ENCODE data around the gene INPP4A. TPM values are rescaled to one million over a fixed set of nuclear protein-coding genes. Genes with fewer than 3 reads are reported as not detected.

The INPP4A gene
- total and polyA plus RNA-seq, 2 donors (not counting 3 experiments of a cell fraction or from before 2014, with no cell fraction given): 14.9 to 28.8 TPM

DNA sequence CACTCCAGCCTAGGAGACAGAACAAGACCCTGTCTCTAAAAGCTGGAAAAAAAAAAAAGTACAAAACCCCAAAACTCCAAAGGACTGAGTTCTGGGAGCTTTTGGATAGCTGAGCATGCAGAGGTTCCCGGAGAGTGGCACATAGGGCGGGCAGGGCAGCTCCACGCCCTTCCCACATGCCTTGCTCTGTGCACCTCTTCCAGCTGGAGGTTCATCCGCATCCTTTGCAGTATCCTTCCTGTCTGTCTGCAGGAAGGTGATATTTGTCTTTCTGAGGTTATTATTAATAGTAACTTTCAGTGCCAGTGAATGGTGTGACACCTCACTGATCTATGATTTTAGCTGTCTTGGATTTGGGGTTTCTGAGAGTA is 70.2 kb downstream of the INPP4A start:
- intact Hi-C loops (cut with micrococcal nuclease) (no loop called here), dilution Hi-C loops (cut with MboI; ENCODE audit: extremely low pct_ligation_motif_present, low sequenced_read_pairs) (no loop called here)
- Histone ChIP-seq H3K4me1 (ENCODE audit: control insufficient read depth, extremely low read depth, insufficient read depth, low read length) (no peaks in the 10 kb centered on the region), H3K27ac (ENCODE audit: insufficient read depth, low read depth, low read length) (no peak overlapping the region), H4K20me1 (replicated peaks; ENCODE audit: control insufficient read depth, extremely low read depth, insufficient read depth, low read length) (no peaks in the 10 kb centered on the region), H3K4me2 (ENCODE audit: insufficient read depth, low read length) (no peak overlapping the region), H3K36me3 (ENCODE audit: control insufficient read depth in 2 of 2, extremely low read depth in 1 of 2, insufficient read depth in 2 of 2, low read length in 2 of 2) (peaks cover 0 to 1% of the 10 kb centered on the region in 2 experiments), H3K79me2 (ENCODE audit: control insufficient read depth, insufficient read depth, low read length) (no peaks in the 10 kb centered on the region), H2AFZ (ENCODE audit: low read depth, low read length) (no peak overlapping the region), H3K4me3 (replicated peaks in 1 of 3; ENCODE audit: insufficient read depth in 1 of 3, low read depth in 1 of 3, low read length in 3 of 3) (no peak overlapping the region), H3K9ac (replicated peaks; ENCODE audit: extremely low read depth, insufficient read depth, low read length) (no peak overlapping the region), H3K9me3 (replicated peaks; ENCODE audit: control insufficient read depth, insufficient read depth, low read length) (no peaks in the 10 kb centered on the region), H3K9me1 (replicated peaks; ENCODE audit: control insufficient read depth, extremely low read depth, insufficient read depth, low read length) (no peaks in the 10 kb centered on the region), H3K27me3 (ENCODE audit: control insufficient read depth in 2 of 2, insufficient read depth in 2 of 2, low read length in 2 of 2) (no peaks in the 10 kb centered on the region)
- no TSS peak for BruUV-seq (replicated peaks)
- ChIA-PET POLR2A (no interaction called here), CTCF (interaction anchor here (0.9 to 2.3 kb wide), 7 partner anchors 9 to 102 kb away, joined by 3 to 15 read pairs (median 4); no protein-coding TSS in a partner anchor)
- no peak for FAIRE-seq
- TF ChIP-seq EZH2 (IDR thresholded peaks at IDR 0.05; ENCODE audit: borderline replicate concordance, low read depth, low read length, severe bottlenecking): no peak
- TF ChIP-seq FOS (IDR thresholded peaks at IDR 0.05; ENCODE audit: borderline replicate concordance, insufficient read depth, low read length): no peak
- no peak for TF ChIP-seq GATA2 (IDR thresholded peaks at IDR 0.05; ENCODE audit: insufficient read depth, insufficient read length, low read depth, low read length)
- TF ChIP-seq MYC (IDR thresholded peaks at IDR 0.05; ENCODE audit: low read depth, low read length): no peak
- TF ChIP-seq, protein P1, sequence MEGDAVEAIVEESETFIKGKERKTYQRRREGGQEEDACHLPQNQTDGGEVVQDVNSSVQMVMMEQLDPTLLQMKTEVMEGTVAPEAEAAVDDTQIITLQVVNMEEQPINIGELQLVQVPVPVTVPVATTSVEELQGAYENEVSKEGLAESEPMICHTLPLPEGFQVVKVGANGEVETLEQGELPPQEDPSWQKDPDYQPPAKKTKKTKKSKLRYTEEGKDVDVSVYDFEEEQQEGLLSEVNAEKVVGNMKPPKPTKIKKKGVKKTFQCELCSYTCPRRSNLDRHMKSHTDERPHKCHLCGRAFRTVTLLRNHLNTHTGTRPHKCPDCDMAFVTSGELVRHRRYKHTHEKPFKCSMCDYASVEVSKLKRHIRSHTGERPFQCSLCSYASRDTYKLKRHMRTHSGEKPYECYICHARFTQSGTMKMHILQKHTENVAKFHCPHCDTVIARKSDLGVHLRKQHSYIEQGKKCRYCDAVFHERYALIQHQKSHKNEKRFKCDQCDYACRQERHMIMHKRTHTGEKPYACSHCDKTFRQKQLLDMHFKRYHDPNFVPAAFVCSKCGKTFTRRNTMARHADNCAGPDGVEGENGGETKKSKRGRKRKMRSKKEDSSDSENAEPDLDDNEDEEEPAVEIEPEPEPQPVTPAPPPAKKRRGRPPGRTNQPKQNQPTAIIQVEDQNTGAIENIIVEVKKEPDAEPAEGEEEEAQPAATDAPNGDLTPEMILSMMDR (IDR thresholded peaks at IDR 0.05; ENCODE audit: extremely low read depth in 1 of 2, insufficient read depth in 1 of 2, low read depth in 1 of 2, low read length in 2 of 2): no peak
- TF ChIP-seq, protein P2, sequence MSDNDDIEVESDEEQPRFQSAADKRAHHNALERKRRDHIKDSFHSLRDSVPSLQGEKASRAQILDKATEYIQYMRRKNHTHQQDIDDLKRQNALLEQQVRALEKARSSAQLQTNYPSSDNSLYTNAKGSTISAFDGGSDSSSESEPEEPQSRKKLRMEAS (IDR thresholded peaks at IDR 0.05; ENCODE audit: insufficient read depth, insufficient read length): no peak
- no peak for TF ChIP-seq POLR2A (IDR thresholded peaks at IDR 0.05; ENCODE audit: low read depth, low read length)
- TF ChIP-seq POLR2AphosphoS5 (IDR thresholded peaks at IDR 0.05; ENCODE audit: insufficient read depth, low read depth, low read length): no peak
- TF ChIP-seq JUN (IDR thresholded peaks at IDR 0.05; ENCODE audit: borderline replicate concordance, insufficient read depth, insufficient read length, low read depth): no peak
- DNase-seq (ENCODE audit: low read depth, low spot score): no peak

Measured in endothelial cell of umbilical vein (primary cell).